HG02943 (cell line): ENCODE data around the gene H3-3A.

Experiments used
- ATAC-seq: cut with Tn5 transposase; IDR thresholded peaks from one replicate; pipeline ENCODE4 v1.9.1; 2021; ENCODE audit warnings: mild to moderate bottlenecking, low read depth, moderate library complexity; ENCODE audit not compliant: unreplicated experiment

Gene H3-3A

GRCh38 chr1:226109829-226110248 lies 47.3 kb downstream of the H3-3A start:
- ATAC-seq: peak; percentile 75

GRCh38 chr1:226110249-226111097 lies 48.0 kb downstream of the H3-3A start:
- peak; percentile 72 for ATAC-seq

GRCh38 chr1:226111098-226111882 lies 48.8 kb downstream of the H3-3A start:
- ATAC-seq: no peak

- ATAC-seq: no peak
Measured at GRCh38 chr1:226111883-226112261, 49.4 kb downstream of the H3-3A start.

GRCh38 chr1:226112626-226113025 lies 50.1 kb downstream of the H3-3A start:
- no peak for ATAC-seq

GRCh38 chr1:226116673-226117072 lies 54.2 kb downstream of the H3-3A start:
- ATAC-seq: no peak

GRCh38 chr1:226117330-226117729 lies 54.8 kb downstream of the H3-3A start:
- ATAC-seq: no peak

GRCh38 chr1:226118357-226118756 lies 55.8 kb downstream of the H3-3A start:
- no peak for ATAC-seq

GRCh38 chr1:226119169-226119568 lies 56.7 kb downstream of the H3-3A start:
- no peak for ATAC-seq

- ATAC-seq: no peak
Measured at GRCh38 chr1:226120398-226120797, 57.9 kb downstream of the H3-3A start.

GRCh38 chr1:226121049-226121586 lies 58.6 kb downstream of the H3-3A start:
- ATAC-seq: no peak
